Gastroesophageal sphincter (tissue), 4 donors: ENCODE results near the gene TRAPPC6A. TPM values are rescaled to one million over a fixed set of nuclear protein-coding genes. Genes with fewer than 3 reads are reported as not detected.
A peak's percentile ranks its signal among the peaks of the same experiment; 100 is the strongest.

Experiments
- ATAC-seq: fragments of 150-250 bp; one replicate; pipeline ENCODE4 v1.9.1; 2016; ENCODE audit warnings: mild to moderate bottlenecking, moderate library complexity
- H3K27ac ChIP-seq, 4 donors: fragments of 200-600 bp; sonication (generic) in 3 of 4; 1 replicate in 3 of 4; 2 replicates in 1 of 4; pipeline ENCODE4 v1.5.1; 2016 to 2019
- H3K27me3 ChIP-seq: fragments of 200-600 bp; sonication (generic); one replicate; pipeline ENCODE4 v1.5.1; 2019
- H3K36me3 ChIP-seq, 2 donors: fragments of 200-600 bp; sonication (generic); one replicate each; pipeline ENCODE4 v1.5.1; 2019; ENCODE audit warnings: control low read depth in 1 of 2
- H3K4me1 ChIP-seq, 3 donors: fragments of 200-600 bp; sonication (generic); 1 replicate in 2 of 3; 2 replicates in 1 of 3; pipeline ENCODE4 v1.5.1; 2016 to 2019; ENCODE audit warnings: control low read depth in 2 of 3
- H3K4me3 ChIP-seq, 2 donors: fragments of 200-600 bp; sonication (generic); one replicate each; pipeline ENCODE4 v1.5.1; 2019; ENCODE audit warnings: mild to moderate bottlenecking in 1 of 2, moderate library complexity in 1 of 2
- H3K9me3 ChIP-seq, 3 donors: fragments of 200-600 bp; sonication (generic); one replicate each; pipeline ENCODE4 v1.5.1; 2017 to 2019; ENCODE audit warnings: control low read depth in 2 of 3
- CTCF ChIP-seq, 4 experiments: fragments of 200-600 bp in 2 of 4; fragments of 450-650 bp in 2 of 4; sonication (generic) in 1 of 4; IDR thresholded peaks; one replicate each; pipeline ENCODE4 v1.5.1; 2017 to 2019; ENCODE audit warnings: antibody characterized with exemption in 4 of 4, mild to moderate bottlenecking in 2 of 4, moderate library complexity in 2 of 4
- EP300 ChIP-seq: sonication (generic); formaldehyde crosslinking; IDR thresholded peaks from one replicate; pipeline ENCODE4 v1.6.1; 2017; ENCODE audit warnings: antibody characterized with exemption, mild to moderate bottlenecking
- POLR2A ChIP-seq, 2 donors: fragments of 450-650 bp; IDR thresholded peaks; one replicate each; pipeline ENCODE4 v1.6.1; 2017; ENCODE audit warnings: antibody characterized with exemption in 2 of 2, mild to moderate bottlenecking in 2 of 2, moderate library complexity in 1 of 2
- POLR2AphosphoS5 ChIP-seq: sonication (generic); formaldehyde crosslinking; IDR thresholded peaks from one replicate; pipeline ENCODE4 v1.6.1; 2017; ENCODE audit warnings: antibody characterized with exemption
- WGBS, 2 donors: methylation state at CpG; one replicate each; pipeline ENCODE4 v1.1.5; 2018; ENCODE audit warnings: low coverage in 1 of 2; 5-methylcytosine and 5-hydroxymethylcytosine counted together
- total RNA-seq, 4 donors: library from RNA; depleted of rRNA; stranded (reverse); fragments of >200 nt; gene quantifications; one replicate each; pipeline ENCODE4 v1.1.0, GENCODE V29; 2016

The TRAPPC6A gene
- total RNA-seq, 4 donors from 2014 or later: 16.2 to 24.0 (median 20.7) TPM

GRCh38 chr19:45164577-45165335 lies 13.3 kb downstream of the TRAPPC6A start:
- ATAC-seq: peak; percentile 36
- Histone ChIP-seq H3K4me3 (no peak overlapping the region), H3K27me3 (peaks cover 36% of the 10 kb centered on the region), H3K27ac (no peak overlapping the region), H3K9me3 (no peaks in the 10 kb centered on the region), H3K4me1 (peaks cover 0 to 14% (median 0%) of the 10 kb centered on the region in 3 donors), H3K36me3 (peaks cover 0 to 7% of the 10 kb centered on the region in 2 donors)
- no CpG with 5 or more reads among the region's 27 CpGs for WGBS, 2 donors
- no peak for TF ChIP-seq POLR2A (IDR thresholded peaks at IDR 0.05)
- no peak for TF ChIP-seq EP300
- no peak for TF ChIP-seq CTCF (IDR thresholded peaks at IDR 0.05)
- no peak for TF ChIP-seq POLR2AphosphoS5

DNA sequence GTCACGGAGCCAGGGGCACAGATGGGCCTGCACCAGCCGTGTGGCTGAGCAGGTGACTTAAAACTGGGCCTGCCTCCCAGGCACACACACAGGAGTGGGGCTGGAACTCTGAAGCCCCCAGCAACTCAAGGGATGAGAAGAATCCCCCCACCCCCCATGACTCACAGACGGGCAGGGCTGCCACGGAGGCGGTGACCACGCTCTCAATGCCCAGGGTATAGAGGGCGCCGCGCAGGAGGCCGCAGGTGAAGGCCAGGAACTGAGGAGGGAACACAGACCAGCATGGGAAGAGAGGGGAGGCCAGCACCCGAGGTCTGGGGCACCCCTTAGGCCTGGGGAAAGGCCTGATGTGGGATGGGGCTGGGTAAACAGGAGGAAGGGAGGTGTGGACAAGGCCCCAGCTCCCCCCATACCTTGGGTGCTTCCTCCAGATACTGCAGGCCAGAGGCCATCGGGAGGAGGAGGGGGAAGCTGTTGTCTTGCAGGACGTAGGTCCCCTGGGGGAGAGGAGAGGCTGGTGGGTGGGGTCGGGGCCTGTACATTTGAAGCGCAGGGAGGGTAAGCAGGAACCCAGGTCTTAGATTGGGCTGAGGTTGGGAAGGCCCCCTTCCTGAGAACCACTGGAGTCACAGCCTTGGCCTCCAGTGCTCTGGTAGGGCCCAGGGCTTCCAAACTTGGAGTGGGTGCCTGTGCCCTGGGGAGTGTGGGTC lies 14.1 kb downstream of the TRAPPC6A start:
- peaks cover 44% of the 10 kb centered on the region for H3K27me3 ChIP-seq
- no peaks in the 10 kb centered on the region for H3K9me3 ChIP-seq
- no peak overlapping the region for H3K27ac ChIP-seq
- WGBS, 2 donors: 67 to 80% methylated on average over 1 to 2 of the region's 15 CpGs
- no peak for ATAC-seq
- peaks cover 0 to 14% (median 0%) of the 10 kb centered on the region in 3 donors for H3K4me1 ChIP-seq
- H3K4me3 ChIP-seq: no peak overlapping the region
- no peak for TF ChIP-seq POLR2AphosphoS5
- no peak for TF ChIP-seq CTCF (IDR thresholded peaks at IDR 0.05)
- TF ChIP-seq POLR2A (IDR thresholded peaks at IDR 0.05): no peak
- H3K36me3 ChIP-seq: peaks cover 0 to 1% of the 10 kb centered on the region in 2 donors

- Histone ChIP-seq H3K4me1 (peaks cover 0 to 14% (median 0%) of the 10 kb centered on the region in 3 donors), H3K27ac (no peak overlapping the region), H3K27me3 (peaks cover 52% of the 10 kb centered on the region), H3K4me3 (no peak overlapping the region), H3K9me3 (no peaks in the 10 kb centered on the region), H3K36me3 (no peaks in the 10 kb centered on the region)
- WGBS, 2 donors: no CpG with 5 or more reads among the region's 17 CpGs
- TF ChIP-seq EP300 (no peak), POLR2A (IDR thresholded peaks at IDR 0.05) (no peak), POLR2AphosphoS5 (no peak), CTCF (IDR thresholded peaks at IDR 0.05) (no peak)
- ATAC-seq: no peak
These were observed 14.9 kb downstream of the TRAPPC6A start for GRCh38 chr19:45163156-45163555.

- no peaks in the 10 kb centered on the region for H3K36me3 ChIP-seq
- no peak for TF ChIP-seq POLR2A (IDR thresholded peaks at IDR 0.05)
- TF ChIP-seq EP300: no peak
- TF ChIP-seq POLR2AphosphoS5: no peak
- TF ChIP-seq CTCF (IDR thresholded peaks at IDR 0.05): no peak
- WGBS, 2 donors: 75% methylated on average over 5 of the region's 18 CpGs; no CpG with 5 or more reads in 1 of the 2 donors
- H3K9me3 ChIP-seq: no peaks in the 10 kb centered on the region
- no peak overlapping the region for H3K4me3 ChIP-seq
- peaks cover 0 to 14% (median 0%) of the 10 kb centered on the region in 3 donors for H3K4me1 ChIP-seq
- ATAC-seq: no peak
- peaks cover 57% of the 10 kb centered on the region for H3K27me3 ChIP-seq
- no peak overlapping the region for H3K27ac ChIP-seq
These were observed 15.4 kb downstream of the TRAPPC6A start for GRCh38 chr19:45162608-45163143.
